HG03060 (cell line): Measurements from ENCODE around the gene TUBB4B.

Source experiments
- ATAC-seq: cut with Tn5 transposase; IDR thresholded peaks from one replicate; pipeline ENCODE4 v1.9.1; 2021; ENCODE audit warnings: low read depth, moderate number of reproducible peaks; ENCODE audit not compliant: unreplicated experiment

Gene TUBB4B

GRCh38 chr9:137280474-137281344 is 39.6 kb downstream of the TUBB4B start:
- no peak for ATAC-seq

GRCh38 chr9:137281345-137282116 is 40.4 kb downstream of the TUBB4B start:
- ATAC-seq = no peak

GRCh38 chr9:137286975-137287383 is 45.9 kb downstream of the TUBB4B start:
- ATAC-seq = no peak

DNA sequence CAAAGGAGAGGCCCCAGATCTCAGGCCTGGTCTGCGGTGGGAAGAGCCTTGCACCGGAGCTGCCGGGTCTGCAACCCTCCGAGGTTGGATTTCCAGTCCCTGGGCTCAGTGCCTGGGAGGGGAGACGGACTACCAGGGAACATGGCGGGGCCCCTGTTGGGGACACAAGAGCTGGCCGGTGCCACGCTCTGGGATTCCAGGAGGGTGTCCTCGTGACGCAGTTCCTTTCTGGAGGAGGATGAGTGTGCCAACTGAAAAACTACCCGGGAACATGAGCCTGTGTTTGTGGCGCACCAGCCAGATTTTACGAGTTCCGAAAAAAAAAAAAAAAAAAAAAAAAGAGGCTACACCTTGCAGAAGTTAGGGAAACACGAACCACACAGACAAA is 52.0 kb downstream of the TUBB4B start:
- ATAC-seq = no peak
